OCI-LY1 (cell line): ENCODE measurements around the gene SIRT3.

Experiments used
- CTCF ChIP-seq: fragments of 200-600 bp; sonication (generic), shearing (Covaris generic); IDR thresholded peaks from 2 replicates; pipeline ENCODE4 v1.5.1; 2017; ENCODE audit warnings: mild to moderate bottlenecking, antibody characterized with exemption, low read length, moderate library complexity, mixed read lengths
- EZH2 ChIP-seq: fragments of 200-600 bp; sonication (generic), shearing (Covaris generic); IDR thresholded peaks from 2 replicates; pipeline ENCODE4 v1.8.0; 2017; ENCODE audit warnings: borderline replicate concordance, mixed run types, mild to moderate bottlenecking, antibody characterized with exemption, low read length, moderate library complexity, mixed read lengths

- TF ChIP-seq CTCF (no peak), EZH2 (no peak)
These were observed 26.6 kb downstream of the SIRT3 start for GRCh38 chr11:209275-210121.
